Esophagus squamous epithelium (tissue), 4 donors: Measurements from ENCODE around the gene WDR37.

Experiments used
- CTCF ChIP-seq, 6 experiments: fragments of 450-650 bp in 4 of 6; fragments of 200-600 bp in 2 of 6; sonication (generic) in 2 of 6; IDR thresholded peaks; one replicate each; pipeline ENCODE4 v1.5.1; 2016 to 2019; ENCODE audit warnings: antibody characterized with exemption in 6 of 6, mild to moderate bottlenecking in 4 of 6, moderate library complexity in 4 of 6
- POLR2A ChIP-seq, 4 donors: fragments of 450-650 bp; IDR thresholded peaks; one replicate each; pipeline ENCODE4 v1.6.1; 2017; ENCODE audit warnings: antibody characterized with exemption in 4 of 4, mild to moderate bottlenecking in 4 of 4, moderate library complexity in 3 of 4

GRCh38 chr10:1037098-1037497 is 19.1 kb upstream of the WDR37 start:
- TF ChIP-seq CTCF (IDR thresholded peaks at IDR 0.05) (no peak), POLR2A (IDR thresholded peaks at IDR 0.05) (no peak)
